WI38 (cell line): Measurements from ENCODE around the gene POFUT1.
"Not testable (repeated sequence)": the region's sequence is repeated elsewhere in the genome, so short reads cannot be mapped to it uniquely, and the experiment has no call there.

ENCODE experiments used
- H3K4me3 ChIP-seq: 2 replicates; pipeline ENCODE4 v1.5.1; 2011; ENCODE audit warnings: low read depth, mild to moderate bottlenecking, control low read depth, low read length
- CTCF ChIP-seq: IDR thresholded peaks from 2 replicates; pipeline ENCODE4 v1.5.1; 2012; ENCODE audit warnings: low read depth, mild to moderate bottlenecking, control low read depth, low read length

The POFUT1 gene

GRCh38 chr20:32240205-32240604, 32.5 kb downstream of the POFUT1 start:
- no peak overlapping the region for H3K4me3 ChIP-seq
- no peak for TF ChIP-seq CTCF

GRCh38 chr20:32241807-32242206, 34.1 kb downstream of the POFUT1 start:
- H3K4me3 ChIP-seq = no peak overlapping the region
- TF ChIP-seq CTCF = no peak

- no peak overlapping the region for H3K4me3 ChIP-seq
- no peak for TF ChIP-seq CTCF
Observed at GRCh38 chr20:32244150-32244823, 36.6 kb downstream of the POFUT1 start.

GRCh38 chr20:32244959-32245358, 37.3 kb downstream of the POFUT1 start:
- H3K4me3 ChIP-seq = no peak overlapping the region
- TF ChIP-seq CTCF = no peak

- not testable (repeated sequence) for H3K4me3 ChIP-seq
Observed at GRCh38 chr20:32246208-32246607, 38.5 kb downstream of the POFUT1 start.

GRCh38 chr20:32248043-32248442, 40.4 kb downstream of the POFUT1 start:
- H3K4me3 ChIP-seq = no peak overlapping the region
- TF ChIP-seq CTCF = no peak

- TF ChIP-seq CTCF = no peak
Observed at GRCh38 chr20:32249030-32249738, 41.5 kb downstream of the POFUT1 start.

GRCh38 chr20:32251470-32251869, 43.8 kb downstream of the POFUT1 start:
- TF ChIP-seq CTCF = no peak
- H3K4me3 ChIP-seq = no peak overlapping the region

More at GRCh38 chr20:32249030-32249738, 41.5 kb downstream of the POFUT1 start:
- H3K4me3 ChIP-seq = no peak overlapping the region
